Measurements from ENCODE around the gene ALK.

GRCh38 chr2:29922605-29923004 lies 1.2 kb upstream of the ALK start:
- TF ChIP-seq CTCF (IDR thresholded peaks at IDR 0.05): no peak
- TF ChIP-seq POLR2A (IDR thresholded peaks at IDR 0.05): no peak
